Panc1 (cell line): Measurements from ENCODE around the gene SV2C. TPM values are rescaled to one million over a fixed set of nuclear protein-coding genes. Genes with fewer than 3 reads are reported as not detected.

Experiments used
- ATAC-seq: fragments of 200-7000 bp; cut with Tn5 transposase; 2 replicates; pipeline ENCODE4 v1.9.1; 2020; ENCODE audit warnings: mild to moderate bottlenecking, moderate library complexity
- BruUV-seq: library from RNA; stranded (reverse); fragments of 400-500 nt; replicated peaks from 2 replicates; lab custom pipeline; 2021; lab: Mats Ljungman, UMichigan
- CTCF ChIA-PET: fragments of 300-600 bp; sonication (Branson Sonifier 250); formaldehyde crosslinking; loops from one replicate; lab custom pipeline; 2022; ENCODE audit warnings: antibody characterized with exemption; lab: Charles Lee
- POLR2A ChIA-PET: fragments of 300-600 bp; sonication (Branson Sonifier 250); formaldehyde crosslinking; loops from one replicate; lab custom pipeline; 2022; ENCODE audit warnings: antibody characterized with exemption; lab: Charles Lee
- DNase-seq: peaks from one replicate; pipeline ENCODE4 v3.0.0-alpha.2; 2010; ENCODE audit warnings: low read depth, low spot score
- H3K27ac ChIP-seq: 2 replicates; pipeline ENCODE4 v1.5.1; 2011; ENCODE audit warnings: mild to moderate bottlenecking, low read length, inconsistent platforms
- H3K27me3 ChIP-seq: fragments of 200-500 bp; sonication (Bioruptor generic); 2 replicates; pipeline ENCODE4 v1.6.0; 2014; ENCODE audit warnings: low read length, inconsistent platforms; ENCODE audit not compliant: control insufficient read depth, insufficient read depth
- H3K36me3 ChIP-seq: fragments of 200-500 bp; sonication (Bioruptor generic); 2 replicates; pipeline ENCODE4 v1.5.1; 2014; ENCODE audit warnings: inconsistent platforms, mild to moderate bottlenecking, low read length, moderate library complexity; ENCODE audit not compliant: control insufficient read depth, insufficient read depth
- H3K4me1 ChIP-seq: 2 replicates; pipeline ENCODE4 v1.5.1; 2011; ENCODE audit warnings: inconsistent platforms, mild to moderate bottlenecking, low read length, moderate library complexity; ENCODE audit not compliant: control insufficient read depth, insufficient read depth
- H3K4me3 ChIP-seq, 2 experiments: 2 replicates each; pipeline ENCODE4 v1.5.1; 2011 to 2012; ENCODE audit warnings: low read depth in 2 of 2, low read length in 2 of 2, mild to moderate bottlenecking in 2 of 2, inconsistent platforms in 1 of 2, moderate library complexity in 1 of 2
- H3K9me3 ChIP-seq: fragments of 200-500 bp; sonication (Bioruptor generic); 2 replicates; pipeline ENCODE4 v1.5.1; 2014; ENCODE audit warnings: low read depth, mild to moderate bottlenecking, inconsistent platforms, low read length, moderate library complexity; ENCODE audit not compliant: control insufficient read depth, insufficient read depth
- CTCF ChIP-seq: fragments of 450-650 bp; IDR thresholded peaks from 2 replicates; pipeline ENCODE4 v1.5.1; 2017; ENCODE audit warnings: mild to moderate bottlenecking
- POLR2AphosphoS5 ChIP-seq: IDR thresholded peaks from 2 replicates; pipeline ENCODE4 v1.6.1; 2012; ENCODE audit warnings: mild to moderate bottlenecking, low read depth, low read length, moderate library complexity
- SIN3A ChIP-seq: IDR thresholded peaks from 2 replicates; pipeline ENCODE4 v1.6.1; 2012; ENCODE audit warnings: low read depth, mild to moderate bottlenecking, low read length, moderate library complexity, borderline replicate concordance; ENCODE audit not compliant: insufficient read depth
- in situ Hi-C: cut with HindIII; loops from 2 replicates; pipeline ENCODE4 v1.10.0; 2016; ENCODE audit warnings: low sequenced_read_pairs, low pct_unique_long_range_greater_than_20kb
- intact Hi-C: fragments of 100-400 bp; cut with micrococcal nuclease; formaldehyde crosslinking; loops from one replicate; pipeline ENCODE4 v1.10.0; 2022; ENCODE audit not compliant: unreplicated experiment
- total RNA-seq: library from RNA; stranded (reverse); gene quantifications from one replicate; pipeline ENCODE4 v1.2.1, GENCODE V29; 2021; ENCODE audit not compliant: unreplicated experiment
- TF ChIP-seq, protein P1 (sequence below), 2 experiments: IDR thresholded peaks; 2 replicates each; pipeline ENCODE4 v1.6.1; 2011 to 2012; ENCODE audit warnings: low read depth in 2 of 2, control low read depth in 1 of 2, low read length in 1 of 2, mild to moderate bottlenecking in 1 of 2, moderate library complexity in 1 of 2; ENCODE audit not compliant: insufficient read depth in 1 of 2

The SV2C gene
- total RNA-seq, 1 experiment from 2014 or later: not detected

DNA sequence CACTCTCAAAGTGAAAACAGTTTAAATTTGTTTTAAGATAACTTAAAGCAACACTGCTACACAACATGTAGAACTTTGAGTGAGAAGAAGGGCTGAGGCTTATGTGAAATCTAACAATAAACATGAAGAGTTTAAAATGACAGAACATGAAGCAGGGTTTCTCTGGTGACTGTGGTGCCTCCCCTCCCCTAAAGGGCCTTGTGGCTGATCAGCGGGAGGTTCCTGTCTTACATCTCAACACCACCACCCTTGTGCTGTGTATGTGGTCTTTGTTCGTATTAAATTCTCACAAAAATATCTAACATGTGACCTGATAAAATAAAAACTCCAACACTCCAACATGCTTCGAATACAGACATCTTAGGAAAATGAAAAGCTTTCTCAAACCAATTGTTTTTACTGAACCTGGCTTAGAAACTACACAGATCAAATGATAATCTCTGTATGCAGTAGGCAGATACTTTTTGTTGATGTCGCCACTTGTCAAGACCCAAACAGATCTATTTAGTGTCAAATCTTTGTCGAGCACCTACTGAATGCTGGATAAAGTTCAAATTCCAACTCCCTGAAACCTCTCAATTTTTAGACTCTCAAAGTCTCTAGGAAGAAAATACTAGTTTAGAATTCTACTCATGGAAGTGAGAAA lies 310.0 kb downstream of the SV2C start:
- peaks cover 6% of the 10 kb centered on the region; the same call in 1 of the 2 replicates for H3K27me3 ChIP-seq
- no peaks in the 10 kb centered on the region for H3K9me3 ChIP-seq
- no TSS peak for BruUV-seq
- no peak for DNase-seq
- no peaks in the 10 kb centered on the region for H3K36me3 ChIP-seq
- POLR2A ChIA-PET: no interaction called here
- no peak overlapping the region for H3K4me3 ChIP-seq
- CTCF ChIA-PET: no interaction called here
- no peak overlapping the region for H3K27ac ChIP-seq
- no peak for TF ChIP-seq POLR2AphosphoS5
- TF ChIP-seq CTCF: no peak
- TF ChIP-seq, protein P1, sequence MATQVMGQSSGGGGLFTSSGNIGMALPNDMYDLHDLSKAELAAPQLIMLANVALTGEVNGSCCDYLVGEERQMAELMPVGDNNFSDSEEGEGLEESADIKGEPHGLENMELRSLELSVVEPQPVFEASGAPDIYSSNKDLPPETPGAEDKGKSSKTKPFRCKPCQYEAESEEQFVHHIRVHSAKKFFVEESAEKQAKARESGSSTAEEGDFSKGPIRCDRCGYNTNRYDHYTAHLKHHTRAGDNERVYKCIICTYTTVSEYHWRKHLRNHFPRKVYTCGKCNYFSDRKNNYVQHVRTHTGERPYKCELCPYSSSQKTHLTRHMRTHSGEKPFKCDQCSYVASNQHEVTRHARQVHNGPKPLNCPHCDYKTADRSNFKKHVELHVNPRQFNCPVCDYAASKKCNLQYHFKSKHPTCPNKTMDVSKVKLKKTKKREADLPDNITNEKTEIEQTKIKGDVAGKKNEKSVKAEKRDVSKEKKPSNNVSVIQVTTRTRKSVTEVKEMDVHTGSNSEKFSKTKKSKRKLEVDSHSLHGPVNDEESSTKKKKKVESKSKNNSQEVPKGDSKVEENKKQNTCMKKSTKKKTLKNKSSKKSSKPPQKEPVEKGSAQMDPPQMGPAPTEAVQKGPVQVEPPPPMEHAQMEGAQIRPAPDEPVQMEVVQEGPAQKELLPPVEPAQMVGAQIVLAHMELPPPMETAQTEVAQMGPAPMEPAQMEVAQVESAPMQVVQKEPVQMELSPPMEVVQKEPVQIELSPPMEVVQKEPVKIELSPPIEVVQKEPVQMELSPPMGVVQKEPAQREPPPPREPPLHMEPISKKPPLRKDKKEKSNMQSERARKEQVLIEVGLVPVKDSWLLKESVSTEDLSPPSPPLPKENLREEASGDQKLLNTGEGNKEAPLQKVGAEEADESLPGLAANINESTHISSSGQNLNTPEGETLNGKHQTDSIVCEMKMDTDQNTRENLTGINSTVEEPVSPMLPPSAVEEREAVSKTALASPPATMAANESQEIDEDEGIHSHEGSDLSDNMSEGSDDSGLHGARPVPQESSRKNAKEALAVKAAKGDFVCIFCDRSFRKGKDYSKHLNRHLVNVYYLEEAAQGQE (IDR thresholded peaks at IDR 0.05; ENCODE audit: insufficient read depth in 1 of 2, low read depth in 2 of 2, low read length in 1 of 2): no peak
- ATAC-seq: no peak
- in situ Hi-C loops (no loop called here), intact Hi-C loops (no loop called here)
- no peaks in the 10 kb centered on the region for H3K4me1 ChIP-seq

DNA sequence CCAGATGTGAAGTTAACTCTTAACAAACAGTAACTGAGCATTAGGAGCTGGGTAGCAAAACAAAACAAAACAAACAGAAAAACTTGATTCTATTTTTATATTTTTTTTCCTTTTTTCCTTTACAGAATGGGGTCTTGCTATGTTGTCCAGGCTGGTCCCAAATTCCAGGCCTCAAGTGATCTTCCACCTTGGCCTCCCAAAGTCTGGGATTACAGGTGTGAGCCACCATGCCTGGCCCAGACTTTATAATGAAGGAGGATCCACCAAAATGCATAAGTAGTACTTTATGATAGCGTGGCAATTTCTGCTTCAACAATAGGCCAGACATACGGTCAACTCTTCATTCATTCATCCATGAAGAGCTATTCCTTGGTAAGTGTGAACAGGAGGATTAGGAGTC lies 314.0 kb downstream of the SV2C start:
- Histone ChIP-seq H3K27ac (no peak overlapping the region), H3K4me3 (no peak overlapping the region), H3K4me1 (no peaks in the 10 kb centered on the region), H3K27me3 (peaks cover 32% of the 10 kb centered on the region), H3K9me3 (no peaks in the 10 kb centered on the region), H3K36me3 (no peaks in the 10 kb centered on the region)
- intact Hi-C loops: no loop called here
- DNase-seq (no peak), ATAC-seq (no peak)
- TF ChIP-seq, protein P1 (IDR thresholded peaks at IDR 0.05; ENCODE audit: insufficient read depth in 1 of 2, low read depth in 2 of 2, low read length in 1 of 2): no peak
- TF ChIP-seq SIN3A: no peak
- no peak for TF ChIP-seq CTCF
- TF ChIP-seq POLR2AphosphoS5: no peak
- no TSS peak for BruUV-seq
- ChIA-PET CTCF (no interaction called here), POLR2A (no interaction called here)
- in situ Hi-C loops: no loop called here
